Upper lobe of right lung (tissue), 1 donor: ENCODE measurements around the gene C1RL. TPM values are rescaled to one million over a fixed set of nuclear protein-coding genes. Genes with fewer than 3 reads are reported as not detected.

ENCODE experiments used
- ATAC-seq: fragments of 200-7000 bp; cut with Tn5 transposase; one replicate; pipeline ENCODE4 v1.9.1; 2020; ENCODE audit warnings: mild to moderate bottlenecking, moderate library complexity
- DNase-seq: peaks from one replicate; pipeline ENCODE4 v3.0.0-alpha.2; 2020
- H3K27ac ChIP-seq: fragments of 200-600 bp; one replicate; pipeline ENCODE4 v1.8.0; 2022
- H3K27me3 ChIP-seq: fragments of 200-600 bp; one replicate; pipeline ENCODE4 v1.8.0; 2022; ENCODE audit warnings: mild to moderate bottlenecking
- H3K36me3 ChIP-seq: fragments of 200-600 bp; one replicate; pipeline ENCODE4 v1.8.0; 2022
- H3K4me1 ChIP-seq: fragments of 200-600 bp; one replicate; pipeline ENCODE4 v1.8.0; 2022
- H3K4me3 ChIP-seq: fragments of 200-600 bp; one replicate; pipeline ENCODE4 v1.8.0; 2022; ENCODE audit warnings: mild to moderate bottlenecking
- H3K9me3 ChIP-seq: fragments of 200-600 bp; one replicate; pipeline ENCODE4 v1.8.0; 2022
- intact Hi-C: fragments of 100-400 bp; cut with DNase I; formaldehyde crosslinking; loops from one replicate; pipeline ENCODE4 v1.11.0; 2022
- total RNA-seq: library from RNA; stranded (reverse); fragmentation: NEBNext Ultra II Directional; extraction: Animal tissue kit (Norgen Biotek cat#: 25700); gene quantifications from one replicate; pipeline ENCODE4 v1.2.1, GENCODE V29; 2021
- TF ChIP-seq, protein P1 (sequence below): fragments of 200-600 bp; IDR thresholded peaks from one replicate; pipeline ENCODE4 v1.8.0; 2022; ENCODE audit warnings: antibody characterized with exemption
- donor health status: DM: no; HTN: yes; CAD: no; lungs with severe emphysema.

The C1RL gene
- total RNA-seq, 1 donor from 2014 or later, result 91.6 TPM

GRCh38 chr12:7093486-7093885, 15.5 kb downstream of the C1RL start:
- Histone ChIP-seq H3K4me3 (no peak overlapping the region), H3K9me3 (no peaks in the 10 kb centered on the region), H3K27me3 (no peaks in the 10 kb centered on the region), H3K36me3 (peaks cover 22% of the 10 kb centered on the region), H3K27ac (no peak overlapping the region), H3K4me1 (peaks cover 37% of the 10 kb centered on the region)
- intact Hi-C loops, result no loop called here
- TF ChIP-seq, protein P1, sequence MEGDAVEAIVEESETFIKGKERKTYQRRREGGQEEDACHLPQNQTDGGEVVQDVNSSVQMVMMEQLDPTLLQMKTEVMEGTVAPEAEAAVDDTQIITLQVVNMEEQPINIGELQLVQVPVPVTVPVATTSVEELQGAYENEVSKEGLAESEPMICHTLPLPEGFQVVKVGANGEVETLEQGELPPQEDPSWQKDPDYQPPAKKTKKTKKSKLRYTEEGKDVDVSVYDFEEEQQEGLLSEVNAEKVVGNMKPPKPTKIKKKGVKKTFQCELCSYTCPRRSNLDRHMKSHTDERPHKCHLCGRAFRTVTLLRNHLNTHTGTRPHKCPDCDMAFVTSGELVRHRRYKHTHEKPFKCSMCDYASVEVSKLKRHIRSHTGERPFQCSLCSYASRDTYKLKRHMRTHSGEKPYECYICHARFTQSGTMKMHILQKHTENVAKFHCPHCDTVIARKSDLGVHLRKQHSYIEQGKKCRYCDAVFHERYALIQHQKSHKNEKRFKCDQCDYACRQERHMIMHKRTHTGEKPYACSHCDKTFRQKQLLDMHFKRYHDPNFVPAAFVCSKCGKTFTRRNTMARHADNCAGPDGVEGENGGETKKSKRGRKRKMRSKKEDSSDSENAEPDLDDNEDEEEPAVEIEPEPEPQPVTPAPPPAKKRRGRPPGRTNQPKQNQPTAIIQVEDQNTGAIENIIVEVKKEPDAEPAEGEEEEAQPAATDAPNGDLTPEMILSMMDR, result no peak
- DNase-seq (peak; percentile 17), ATAC-seq (no peak)

GRCh38 chr12:7092986-7093460, 16.0 kb downstream of the C1RL start:
- Histone ChIP-seq H3K36me3 (peaks cover 18% of the 10 kb centered on the region), H3K9me3 (no peaks in the 10 kb centered on the region), H3K4me1 (peaks cover 37% of the 10 kb centered on the region), H3K27me3 (no peaks in the 10 kb centered on the region), H3K27ac (peak overlapping the region; percentile 80), H3K4me3 (no peak overlapping the region)
- intact Hi-C loops, result no loop called here
- TF ChIP-seq, protein P1, result no peak
- peak; percentile 56 for DNase-seq
- ATAC-seq, result no peak

DNA sequence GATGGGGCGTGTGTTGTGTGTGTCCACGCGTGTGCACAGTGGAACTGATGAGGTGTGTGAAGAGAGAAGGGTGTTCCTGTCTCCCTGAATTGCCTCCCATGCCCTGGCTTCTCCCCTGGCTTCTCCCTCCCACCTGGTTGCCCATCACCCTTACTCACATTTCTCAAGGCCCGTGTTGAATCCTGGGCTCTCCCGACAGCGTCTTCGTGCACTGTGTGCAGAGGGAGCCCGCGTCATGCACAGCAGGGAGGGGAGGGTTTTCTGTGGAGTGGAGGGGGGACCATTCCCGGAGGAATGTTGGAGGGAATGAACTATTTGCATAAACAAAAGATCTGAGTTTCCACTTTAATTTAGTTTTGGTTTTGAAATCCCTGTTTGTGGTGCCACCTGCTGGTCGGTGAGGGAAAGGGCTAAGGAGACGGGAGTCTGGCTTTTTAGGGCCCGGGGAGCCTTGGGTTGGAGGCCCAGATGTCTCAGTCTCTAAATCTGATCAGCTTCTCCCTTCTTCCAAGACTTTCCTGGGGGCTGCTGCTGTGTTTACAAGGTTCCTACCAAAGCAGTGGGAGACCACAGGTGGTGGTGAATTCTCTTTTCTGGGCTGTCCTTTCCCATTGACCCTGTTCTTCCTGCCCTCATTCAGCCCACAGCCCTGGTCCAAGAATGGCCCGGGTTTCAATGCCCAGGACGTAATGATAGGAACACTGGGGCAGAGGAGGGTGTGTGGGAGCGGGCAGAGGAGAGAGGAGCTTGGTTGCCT, 16.6 kb downstream of the C1RL start, which contains the start of gene C1R:
C1R (minus strand) TSS at position 217 of the 757 bp plus-strand sequence; CDS start at position 160, 57 bp downstream.
- Histone ChIP-seq H3K9me3 (no peaks in the 10 kb centered on the region), H3K4me1 (peaks cover 37% of the 10 kb centered on the region), H3K27ac (peak within 1 kb of the TSS; percentile 80), H3K4me3 (peak within 1 kb of the TSS; percentile 65), H3K36me3 (peaks cover 18% of the 10 kb centered on the region), H3K27me3 (no peaks in the 10 kb centered on the region)
- intact Hi-C loops, result no loop called here
- TF ChIP-seq, protein P1, result peak; percentile 90
- ATAC-seq, result peak; percentile 73
- DNase-seq, result peak; percentile 81

- peak overlapping the region; percentile 80 for H3K27ac ChIP-seq
- H3K27me3 ChIP-seq, result no peaks in the 10 kb centered on the region
- TF ChIP-seq, protein P1, result no peak
- no peaks in the 10 kb centered on the region for H3K9me3 ChIP-seq
- peak overlapping the region; percentile 65 for H3K4me3 ChIP-seq
- H3K36me3 ChIP-seq, result peaks cover 24% of the 10 kb centered on the region
- H3K4me1 ChIP-seq, result peaks cover 37% of the 10 kb centered on the region
- ATAC-seq (peak; percentile 57), DNase-seq (peak; percentile 68)
- intact Hi-C loops, result no loop called here
Measured at GRCh38 chr12:7091660-7092228, 17.3 kb downstream of the C1RL start.

GRCh38 chr12:7091171-7091570, 17.8 kb downstream of the C1RL start:
- Histone ChIP-seq H3K4me3 (peak overlapping the region; percentile 65), H3K27ac (peak overlapping the region; percentile 80), H3K9me3 (no peaks in the 10 kb centered on the region), H3K36me3 (peaks cover 26% of the 10 kb centered on the region), H3K4me1 (peaks cover 37% of the 10 kb centered on the region), H3K27me3 (no peaks in the 10 kb centered on the region)
- DNase-seq (peak; percentile 49), ATAC-seq (no peak)
- intact Hi-C loops, result no loop called here
- TF ChIP-seq, protein P1, result no peak
